GM12878 (cell line): ENCODE results near the gene HNRNPLL. TPM values are rescaled to one million over a fixed set of nuclear protein-coding genes. Genes with fewer than 3 reads are reported as not detected.

Source experiments
- ATF7 ChIP-seq: fragments of 450-650 bp; IDR thresholded peaks from 2 replicates; pipeline ENCODE4 v1.6.1; 2016; ENCODE audit warnings: low read depth, mild to moderate bottlenecking
- BHLHE40 ChIP-seq, 2 experiments: fragments of 450-650 bp in 1 of 2; IDR thresholded peaks; 2 replicates each; pipeline ENCODE4 v1.6.1; 2011 to 2017; ENCODE audit warnings: low read depth in 2 of 2, borderline replicate concordance in 1 of 2, improper control_type of control experiment in 1 of 2, low read length in 1 of 2, mild to moderate bottlenecking in 1 of 2
- CHD2 ChIP-seq: IDR thresholded peaks from 2 replicates; pipeline ENCODE4 v1.6.1; 2011; ENCODE audit warnings: low read depth, low read length, improper control_type of control experiment, borderline replicate concordance
- CREM ChIP-seq: IDR thresholded peaks from 2 replicates; pipeline ENCODE4 v1.6.1; 2014; ENCODE audit warnings: antibody characterized with exemption, low read depth
- EGR1 ChIP-seq, 2 experiments: IDR thresholded peaks; 1 replicate in 1 of 2; 2 replicates in 1 of 2; pipeline ENCODE4 v1.6.1; 2011 to 2012; ENCODE audit warnings: low read depth in 2 of 2, low read length in 2 of 2, borderline replicate concordance in 1 of 2, mild to moderate bottlenecking in 1 of 2, moderate library complexity in 1 of 2
- MEF2A ChIP-seq: IDR thresholded peaks from 2 replicates; pipeline ENCODE4 v1.6.1; 2011; ENCODE audit warnings: low read depth, mild to moderate bottlenecking, low read length, moderate library complexity; ENCODE audit not compliant: insufficient read depth
- MTA2 ChIP-seq: fragments of 450-650 bp; IDR thresholded peaks from 2 replicates; pipeline ENCODE4 v1.6.1; 2016; ENCODE audit warnings: low read depth, mild to moderate bottlenecking, moderate library complexity
- PAX5 ChIP-seq: IDR thresholded peaks from 2 replicates; pipeline ENCODE4 v1.6.1; 2011; ENCODE audit warnings: low read depth, low read length, borderline replicate concordance
- POLR2AphosphoS5 ChIP-seq: IDR thresholded peaks from 2 replicates; pipeline ENCODE4 v1.6.1; 2011; ENCODE audit warnings: mild to moderate bottlenecking, low read length, inconsistent platforms
- RAD21 ChIP-seq: IDR thresholded peaks from 2 replicates; pipeline ENCODE4 v1.6.1; 2011; ENCODE audit warnings: mild to moderate bottlenecking, low read depth, low read length, moderate library complexity; ENCODE audit not compliant: insufficient read depth
- RB1 ChIP-seq: fragments of 450-650 bp; formaldehyde crosslinking; IDR thresholded peaks from 2 replicates; pipeline ENCODE4 v1.6.1; 2017; ENCODE audit warnings: mild to moderate bottlenecking, borderline replicate concordance
- RUNX3 ChIP-seq: IDR thresholded peaks from 2 replicates; pipeline ENCODE4 v1.6.1; 2012; ENCODE audit warnings: low read length, inconsistent platforms
- SMARCA5 ChIP-seq: fragments of 450-650 bp; IDR thresholded peaks from 2 replicates; pipeline ENCODE4 v1.6.1; 2017; ENCODE audit warnings: mild to moderate bottlenecking
- SUPT20H ChIP-seq: IDR thresholded peaks from 2 replicates; pipeline ENCODE4 v1.6.1; 2011; ENCODE audit warnings: low read depth, mild to moderate bottlenecking, low read length, moderate library complexity, borderline replicate concordance; ENCODE audit not compliant: control insufficient read depth
- TCF12 ChIP-seq: IDR thresholded peaks from 2 replicates; pipeline ENCODE4 v1.6.1; 2011; ENCODE audit warnings: low read depth, mild to moderate bottlenecking, low read length
- YY1 ChIP-seq: IDR thresholded peaks from 2 replicates; pipeline ENCODE4 v1.6.1; 2011; ENCODE audit warnings: low read depth, mild to moderate bottlenecking, low read length
- ZNF24 ChIP-seq: fragments of 450-650 bp; IDR thresholded peaks from 2 replicates; pipeline ENCODE4 v1.6.1; 2017; ENCODE audit warnings: antibody characterized with exemption, mild to moderate bottlenecking
- polyA plus RNA-seq, 11 experiments: library from polyadenylated mRNA; depleted of rRNA in 4 of 11; unstranded in 6 of 11; stranded (reverse) in 5 of 11; fragments of >200 nt; fragmentation: Nextera tagmentation in 4 of 11; fragmentation: Illumina TruSeq in 1 of 11; extraction: Ambion mirVana in 4 of 11; extraction: Trizol in 1 of 11; gene quantifications; 1 replicate in 1 of 11; 2 replicates in 10 of 11; pipeline versions ENCODE4 v1.2.1 to v1.2.3, GENCODE V29; 2011 to 2016; ENCODE audit warnings: inconsistent platforms in 2 of 11, missing spikeins in 2 of 11, low read depth in 1 of 11
- total RNA-seq, 4 experiments: library from RNA; depleted of rRNA in 3 of 4; stranded (reverse); fragments of >200 nt in 3 of 4; fragmentation: Illumina TruSeq in 1 of 4; extraction: Trizol in 1 of 4; gene quantifications; 2 replicates each; pipeline versions ENCODE4 v1.2.1 to v1.2.3, GENCODE V29; 2013 to 2021
- TF ChIP-seq, protein P1 (sequence below): fragments of 450-650 bp; IDR thresholded peaks from 2 replicates; pipeline ENCODE4 v1.6.1; 2017; ENCODE audit warnings: mild to moderate bottlenecking
- TF ChIP-seq, protein P2 (sequence below): IDR thresholded peaks from 2 replicates; pipeline ENCODE4 v1.6.1; 2012; ENCODE audit warnings: improper control_type of control experiment, low read depth, low read length; ENCODE audit not compliant: insufficient replicate concordance
- TF ChIP-seq, protein P3 (sequence below): IDR thresholded peaks from 2 replicates; pipeline ENCODE4 v1.6.1; 2011; ENCODE audit warnings: mild to moderate bottlenecking, low read depth, low read length, moderate library complexity; ENCODE audit not compliant: insufficient replicate concordance

The HNRNPLL gene
- total and polyA plus RNA-seq, 10 of the 15 experiments (the other 5 are each of a cell fraction or from before 2014, with no cell fraction given) = 0.98 to 27.1 (median 2.9) TPM

DNA sequence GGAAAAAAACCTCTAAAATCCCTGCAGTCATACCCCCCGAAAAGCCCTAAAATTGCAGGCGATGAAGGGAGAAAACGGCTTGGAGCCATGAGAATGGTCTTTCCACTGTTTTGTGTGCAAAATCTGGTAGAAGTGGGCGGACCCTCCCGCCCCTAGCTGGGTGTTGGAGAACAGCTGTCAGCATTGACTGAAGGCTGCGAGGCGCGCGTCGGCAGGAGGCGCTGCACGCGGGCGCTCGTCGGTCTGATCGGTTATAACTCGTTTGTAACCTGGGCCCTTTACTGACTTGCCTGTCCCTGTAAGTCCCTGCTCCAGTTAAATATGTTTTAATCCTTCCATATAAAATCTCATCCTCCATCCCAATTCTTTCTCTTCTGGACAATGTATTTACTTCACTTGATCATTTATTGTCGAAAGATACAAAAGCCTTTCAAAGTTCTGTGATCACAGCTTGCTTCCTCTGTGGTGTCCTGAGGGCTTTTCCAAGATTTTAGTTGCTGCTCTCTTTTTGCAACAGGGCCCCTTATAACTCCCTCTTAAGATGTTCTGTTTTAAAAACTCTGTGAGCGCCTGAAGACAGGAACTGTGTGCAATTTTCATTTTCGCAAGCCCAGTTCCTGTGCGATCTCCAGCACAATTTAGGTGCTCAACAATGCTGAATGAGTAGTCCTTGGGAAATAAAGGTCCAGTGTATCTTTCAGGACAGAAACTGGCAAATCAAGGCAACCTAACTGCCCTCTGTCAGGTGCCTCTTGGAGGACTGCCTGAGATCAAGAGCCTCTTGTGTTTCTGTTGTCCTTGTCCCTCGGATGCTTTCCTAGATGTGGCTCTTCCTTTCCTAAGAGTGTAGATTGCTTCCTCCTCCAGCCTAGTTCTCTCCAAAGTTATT is 918 bp upstream of the HNRNPLL start (continued):
- TF ChIP-seq RB1 (0 out of 2 replicates have a peak, but pooled peaks have one; percentile 2), ATF7 (0 out of 2 replicates have a peak, but pooled peaks have one; percentile 2), RUNX3 (peak; percentile 42; the same call in 1 of the 2 replicates), PAX5 (0 out of 2 replicates have a peak, but pooled peaks have one; percentile 27), CREM (peak; percentile 74), MEF2A (0 out of 2 replicates have a peak, but pooled peaks have one; percentile 7), POLR2AphosphoS5 (no peak), MTA2 (peak; percentile 48), SMARCA5 (peak; percentile 87), TCF12 (peak; percentile 93), BHLHE40 (IDR thresholded peaks at IDR 0.05; ENCODE audit: borderline replicate concordance in 1 of 2, low read depth in 2 of 2, low read length in 1 of 2) (0 out of 4 replicates have a peak, but pooled peaks of 1 of the 2 experiments have one; percentile 20), EGR1 (IDR thresholded peaks at IDR 0.05; ENCODE audit: borderline replicate concordance in 1 of 2, low read depth in 2 of 2, low read length in 2 of 2) (0 out of 3 replicates have a peak, but pooled peaks of 1 of the 2 experiments have one; percentile 30), RAD21 (peak; percentile 85), CHD2 (no peak), YY1 (peak; percentile 85), SUPT20H (no peak), ZNF24 (no peak)
- TF ChIP-seq, protein P1, sequence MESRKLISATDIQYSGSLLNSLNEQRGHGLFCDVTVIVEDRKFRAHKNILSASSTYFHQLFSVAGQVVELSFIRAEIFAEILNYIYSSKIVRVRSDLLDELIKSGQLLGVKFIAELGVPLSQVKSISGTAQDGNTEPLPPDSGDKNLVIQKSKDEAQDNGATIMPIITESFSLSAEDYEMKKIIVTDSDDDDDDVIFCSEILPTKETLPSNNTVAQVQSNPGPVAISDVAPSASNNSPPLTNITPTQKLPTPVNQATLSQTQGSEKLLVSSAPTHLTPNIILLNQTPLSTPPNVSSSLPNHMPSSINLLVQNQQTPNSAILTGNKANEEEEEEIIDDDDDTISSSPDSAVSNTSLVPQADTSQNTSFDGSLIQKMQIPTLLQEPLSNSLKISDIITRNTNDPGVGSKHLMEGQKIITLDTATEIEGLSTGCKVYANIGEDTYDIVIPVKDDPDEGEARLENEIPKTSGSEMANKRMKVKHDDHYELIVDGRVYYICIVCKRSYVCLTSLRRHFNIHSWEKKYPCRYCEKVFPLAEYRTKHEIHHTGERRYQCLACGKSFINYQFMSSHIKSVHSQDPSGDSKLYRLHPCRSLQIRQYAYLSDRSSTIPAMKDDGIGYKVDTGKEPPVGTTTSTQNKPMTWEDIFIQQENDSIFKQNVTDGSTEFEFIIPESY = peak; percentile 68
- TF ChIP-seq, protein P2, sequence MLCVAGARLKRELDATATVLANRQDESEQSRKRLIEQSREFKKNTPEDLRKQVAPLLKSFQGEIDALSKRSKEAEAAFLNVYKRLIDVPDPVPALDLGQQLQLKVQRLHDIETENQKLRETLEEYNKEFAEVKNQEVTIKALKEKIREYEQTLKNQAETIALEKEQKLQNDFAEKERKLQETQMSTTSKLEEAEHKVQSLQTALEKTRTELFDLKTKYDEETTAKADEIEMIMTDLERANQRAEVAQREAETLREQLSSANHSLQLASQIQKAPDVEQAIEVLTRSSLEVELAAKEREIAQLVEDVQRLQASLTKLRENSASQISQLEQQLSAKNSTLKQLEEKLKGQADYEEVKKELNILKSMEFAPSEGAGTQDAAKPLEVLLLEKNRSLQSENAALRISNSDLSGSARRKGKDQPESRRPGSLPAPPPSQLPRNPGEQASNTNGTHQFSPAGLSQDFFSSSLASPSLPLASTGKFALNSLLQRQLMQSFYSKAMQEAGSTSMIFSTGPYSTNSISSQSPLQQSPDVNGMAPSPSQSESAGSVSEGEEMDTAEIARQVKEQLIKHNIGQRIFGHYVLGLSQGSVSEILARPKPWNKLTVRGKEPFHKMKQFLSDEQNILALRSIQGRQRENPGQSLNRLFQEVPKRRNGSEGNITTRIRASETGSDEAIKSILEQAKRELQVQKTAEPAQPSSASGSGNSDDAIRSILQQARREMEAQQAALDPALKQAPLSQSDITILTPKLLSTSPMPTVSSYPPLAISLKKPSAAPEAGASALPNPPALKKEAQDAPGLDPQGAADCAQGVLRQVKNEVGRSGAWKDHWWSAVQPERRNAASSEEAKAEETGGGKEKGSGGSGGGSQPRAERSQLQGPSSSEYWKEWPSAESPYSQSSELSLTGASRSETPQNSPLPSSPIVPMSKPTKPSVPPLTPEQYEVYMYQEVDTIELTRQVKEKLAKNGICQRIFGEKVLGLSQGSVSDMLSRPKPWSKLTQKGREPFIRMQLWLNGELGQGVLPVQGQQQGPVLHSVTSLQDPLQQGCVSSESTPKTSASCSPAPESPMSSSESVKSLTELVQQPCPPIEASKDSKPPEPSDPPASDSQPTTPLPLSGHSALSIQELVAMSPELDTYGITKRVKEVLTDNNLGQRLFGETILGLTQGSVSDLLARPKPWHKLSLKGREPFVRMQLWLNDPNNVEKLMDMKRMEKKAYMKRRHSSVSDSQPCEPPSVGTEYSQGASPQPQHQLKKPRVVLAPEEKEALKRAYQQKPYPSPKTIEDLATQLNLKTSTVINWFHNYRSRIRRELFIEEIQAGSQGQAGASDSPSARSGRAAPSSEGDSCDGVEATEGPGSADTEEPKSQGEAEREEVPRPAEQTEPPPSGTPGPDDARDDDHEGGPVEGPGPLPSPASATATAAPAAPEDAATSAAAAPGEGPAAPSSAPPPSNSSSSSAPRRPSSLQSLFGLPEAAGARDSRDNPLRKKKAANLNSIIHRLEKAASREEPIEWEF = no peak
- TF ChIP-seq, protein P3, sequence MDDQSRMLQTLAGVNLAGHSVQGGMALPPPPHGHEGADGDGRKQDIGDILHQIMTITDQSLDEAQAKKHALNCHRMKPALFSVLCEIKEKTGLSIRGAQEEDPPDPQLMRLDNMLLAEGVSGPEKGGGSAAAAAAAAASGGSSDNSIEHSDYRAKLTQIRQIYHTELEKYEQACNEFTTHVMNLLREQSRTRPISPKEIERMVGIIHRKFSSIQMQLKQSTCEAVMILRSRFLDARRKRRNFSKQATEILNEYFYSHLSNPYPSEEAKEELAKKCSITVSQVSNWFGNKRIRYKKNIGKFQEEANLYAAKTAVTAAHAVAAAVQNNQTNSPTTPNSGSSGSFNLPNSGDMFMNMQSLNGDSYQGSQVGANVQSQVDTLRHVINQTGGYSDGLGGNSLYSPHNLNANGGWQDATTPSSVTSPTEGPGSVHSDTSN = peak; percentile 81
